ENCODE data around the gene TMEM53. TPM values are rescaled to one million over a fixed set of nuclear protein-coding genes. Genes with fewer than 3 reads are reported as not detected.

The TMEM53 gene
- total RNA-seq, 5 donors from 2014 or later (not counting 1 experiment from before 2014, with no cell fraction given), result 1.1 to 2.8 (median 2.2) TPM

DNA sequence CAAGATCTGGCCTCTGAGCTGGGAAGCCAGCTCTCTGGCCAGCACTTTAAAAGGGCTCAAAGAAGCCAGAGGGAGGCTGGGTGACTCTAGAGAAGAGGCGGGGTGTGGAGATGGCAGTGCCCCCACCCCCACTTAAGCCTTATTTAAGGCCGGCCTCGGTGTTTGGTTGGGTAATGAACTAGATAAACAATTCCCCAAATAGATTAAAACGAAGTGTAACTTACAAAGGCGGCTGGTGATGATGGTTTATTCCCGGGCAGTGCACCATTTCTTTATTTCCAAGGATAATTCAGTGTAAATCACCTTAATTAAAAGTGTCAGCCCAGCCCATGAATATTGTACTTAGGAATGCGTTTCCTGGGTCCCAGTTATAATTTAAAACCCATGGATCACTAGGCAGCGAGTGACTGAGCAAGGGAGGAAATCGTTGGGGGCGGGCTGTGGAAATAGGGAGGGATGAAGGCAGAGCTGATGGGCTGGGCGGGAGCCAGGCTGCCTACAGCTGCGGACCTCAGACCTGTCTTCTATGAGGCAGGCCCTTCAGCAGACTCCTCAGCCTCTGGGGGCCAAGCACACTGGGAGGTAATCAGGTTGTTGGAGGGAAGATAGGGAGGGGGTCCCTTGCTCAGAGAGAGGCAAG lies 54.9 kb downstream of the TMEM53 start:
- no peak for DNase-seq
- Histone ChIP-seq H3K27ac (ENCODE audit: low read length) (no peak overlapping the region), H3K4me1 (ENCODE audit: control insufficient read depth in 1 of 2, extremely low read depth in 1 of 2, insufficient read depth in 2 of 2, low read length in 2 of 2) (no peaks in the 10 kb centered on the region), H3K27me3 (replicated peaks in 1 of 2; ENCODE audit: control insufficient read depth in 2 of 2, extremely low read depth in 1 of 2, insufficient read depth in 2 of 2, low read length in 1 of 2) (peaks cover 0 to 3% of the 10 kb centered on the region in 2 experiments), H3K4me3 (ENCODE audit: control insufficient read depth in 1 of 2, extremely low read depth in 1 of 2, low read length in 1 of 2) (no peak overlapping the region), H3K36me3 (ENCODE audit: control insufficient read depth in 2 of 2, extremely low read depth in 1 of 2, insufficient read depth in 1 of 2, low read length in 1 of 2) (no peaks in the 10 kb centered on the region), H3K9me3 (no peaks in the 10 kb centered on the region)
- Mint-ChIP-seq H3K4me3 (no peak overlapping the region), H3K4me1 (no peaks in the 10 kb centered on the region), H3K27me3 (no peaks in the 10 kb centered on the region), H3K36me3 (no peaks in the 10 kb centered on the region), H3K9me3 (no peaks in the 10 kb centered on the region), H3K27ac (no peak overlapping the region)
- ATAC-seq (replicated peaks in 1 of 4), result no peak
- ChIA-PET CTCF (no interaction called here), POLR2A (no interaction called here)
- WGBS (ENCODE audit: insufficient coverage), result 79% methylated on average over 6 of the region's 12 CpGs

DNA sequence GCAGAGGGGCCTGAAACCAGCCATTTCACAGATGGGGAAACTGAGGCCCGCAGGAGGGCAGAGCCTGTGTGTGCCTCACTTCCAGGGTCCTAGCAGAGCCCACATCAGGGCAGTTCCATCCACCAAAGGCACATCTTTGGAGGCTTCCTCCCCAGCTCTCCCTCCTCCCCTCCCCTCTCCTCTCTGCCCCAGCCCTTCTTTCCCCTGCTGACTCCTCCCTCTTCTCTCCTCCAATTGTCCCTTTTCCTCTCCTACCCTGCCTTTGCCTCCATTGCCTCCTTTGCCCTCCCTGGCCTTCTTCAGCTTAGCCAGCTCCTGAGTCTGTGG lies 56.6 kb downstream of the TMEM53 start:
- Histone ChIP-seq H3K27ac (ENCODE audit: low read length) (no peak overlapping the region), H3K9me3 (no peaks in the 10 kb centered on the region), H3K36me3 (ENCODE audit: control insufficient read depth in 2 of 2, extremely low read depth in 1 of 2, insufficient read depth in 1 of 2, low read length in 1 of 2) (no peaks in the 10 kb centered on the region), H3K4me1 (ENCODE audit: control insufficient read depth in 1 of 2, extremely low read depth in 1 of 2, insufficient read depth in 2 of 2, low read length in 2 of 2) (no peaks in the 10 kb centered on the region), H3K27me3 (replicated peaks in 1 of 2; ENCODE audit: control insufficient read depth in 2 of 2, extremely low read depth in 1 of 2, insufficient read depth in 2 of 2, low read length in 1 of 2) (peaks cover 0 to 3% of the 10 kb centered on the region in 2 experiments), H3K4me3 (ENCODE audit: control insufficient read depth in 1 of 2, extremely low read depth in 1 of 2, low read length in 1 of 2) (no peak overlapping the region)
- H3K36me3 Mint-ChIP-seq, result no peaks in the 10 kb centered on the region
- no peak overlapping the region for H3K4me3 Mint-ChIP-seq
- H3K27ac Mint-ChIP-seq, result no peak overlapping the region
- no peaks in the 10 kb centered on the region for H3K9me3 Mint-ChIP-seq
- ChIA-PET CTCF (no interaction called here), POLR2A (no interaction called here)
- H3K4me1 Mint-ChIP-seq, result no peaks in the 10 kb centered on the region
- 67% methylated on average over 1 of the region's 1 CpG for WGBS (ENCODE audit: insufficient coverage)
- no peak for DNase-seq
- no peaks in the 10 kb centered on the region for H3K27me3 Mint-ChIP-seq
- no peak for ATAC-seq (replicated peaks in 1 of 4)

DNA sequence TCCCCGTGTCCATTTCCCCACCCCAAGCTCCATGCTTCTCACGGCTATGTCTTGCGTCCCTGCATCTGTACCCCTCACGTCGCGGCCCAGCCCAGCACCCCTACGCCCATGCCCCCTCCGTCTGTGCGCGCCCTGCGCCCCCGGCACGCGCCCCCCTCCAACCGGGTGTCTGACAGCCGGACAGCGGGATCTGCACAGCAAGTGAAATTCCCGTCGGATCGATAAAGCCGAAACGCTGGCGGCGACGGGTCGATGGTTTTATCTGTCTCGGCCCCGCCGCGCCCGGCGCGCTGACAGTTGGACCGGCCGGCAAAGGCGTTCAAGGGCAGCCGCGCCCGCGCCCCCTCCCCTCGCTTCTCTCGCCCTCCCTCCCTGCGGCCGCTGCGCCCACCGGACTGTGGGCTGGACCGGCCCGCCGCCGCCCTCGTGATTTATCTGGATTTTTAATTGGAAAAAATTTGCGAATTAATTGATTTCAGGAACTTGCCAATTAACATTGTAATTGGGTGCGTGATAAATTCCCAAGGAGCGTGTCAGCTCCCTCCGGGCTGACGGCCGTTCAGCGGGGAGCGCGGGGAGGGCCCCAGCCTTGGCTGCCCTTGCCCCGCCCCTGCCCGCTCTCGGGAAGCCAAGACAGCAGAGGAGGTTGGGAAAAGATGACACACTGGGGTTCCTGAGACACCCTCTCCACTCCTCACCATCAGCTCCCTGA lies 57.1 kb downstream of the TMEM53 start:
- no peaks in the 10 kb centered on the region for H3K4me1 ChIP-seq (ENCODE audit: control insufficient read depth in 1 of 2, extremely low read depth in 1 of 2, insufficient read depth in 2 of 2, low read length in 2 of 2)
- H3K27ac Mint-ChIP-seq, result no peak overlapping the region
- H3K27me3 Mint-ChIP-seq, result no peaks in the 10 kb centered on the region
- DNase-seq (no peak), ATAC-seq (replicated peaks in 1 of 4) (no peak)
- no peaks in the 10 kb centered on the region for H3K36me3 ChIP-seq (ENCODE audit: control insufficient read depth in 2 of 2, extremely low read depth in 1 of 2, insufficient read depth in 1 of 2, low read length in 1 of 2)
- ChIA-PET POLR2A (no interaction called here), CTCF (interaction anchor here in 1 of 2 donors (2.2 kb wide), 1 partner anchor 35 kb away, joined by 4 read pairs; no protein-coding TSS in a partner anchor)
- H3K36me3 Mint-ChIP-seq, result no peaks in the 10 kb centered on the region
- H3K27me3 ChIP-seq (replicated peaks in 1 of 2; ENCODE audit: control insufficient read depth in 2 of 2, extremely low read depth in 1 of 2, insufficient read depth in 2 of 2, low read length in 1 of 2), result no peaks in the 10 kb centered on the region
- no peaks in the 10 kb centered on the region for H3K9me3 ChIP-seq
- WGBS (ENCODE audit: insufficient coverage), result 97% methylated on average over 35 of the region's 63 CpGs
- H3K4me3 ChIP-seq (ENCODE audit: control insufficient read depth in 1 of 2, extremely low read depth in 1 of 2, low read length in 1 of 2), result no peak overlapping the region
- no peak overlapping the region for H3K27ac ChIP-seq (ENCODE audit: low read length)
- H3K9me3 Mint-ChIP-seq, result no peaks in the 10 kb centered on the region
- H3K4me3 Mint-ChIP-seq, result no peak overlapping the region
- no peaks in the 10 kb centered on the region for H3K4me1 Mint-ChIP-seq

DNA sequence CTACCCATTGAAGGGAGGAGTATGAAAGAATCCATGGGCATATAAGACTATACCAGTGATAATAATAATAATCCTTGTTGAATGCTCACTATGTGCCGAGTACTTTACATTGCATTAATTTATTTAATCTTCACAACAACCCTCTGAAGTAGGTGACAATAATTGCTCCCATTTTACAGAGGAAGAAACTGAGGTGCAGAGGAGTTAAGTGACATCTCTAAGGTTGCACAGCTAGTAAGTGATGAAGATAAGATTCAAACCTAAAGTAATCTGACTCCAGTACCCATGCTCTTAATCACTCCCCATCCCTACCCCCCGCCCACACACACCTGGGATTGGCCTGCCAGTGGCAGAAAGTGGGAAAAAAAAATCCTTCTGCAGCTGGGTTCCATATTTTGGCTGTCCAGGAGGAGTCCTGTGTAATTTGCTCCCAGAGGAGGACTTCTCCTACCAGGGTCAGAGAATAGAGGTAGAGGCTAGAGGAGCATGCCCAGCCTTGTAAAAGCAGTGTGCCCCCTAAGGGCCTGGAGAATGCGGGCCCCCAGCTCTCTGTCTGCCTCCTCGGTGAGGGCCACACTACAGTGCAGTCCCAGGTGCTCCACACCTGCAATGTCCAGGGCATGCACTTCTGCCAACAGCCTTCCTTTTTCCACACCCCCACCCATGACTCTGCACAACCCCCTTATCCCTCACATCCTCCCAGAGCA lies 57.8 kb downstream of the TMEM53 start:
- 83% methylated on average over 2 of the region's 4 CpGs for WGBS (ENCODE audit: insufficient coverage)
- Histone ChIP-seq H3K27me3 (replicated peaks in 1 of 2; ENCODE audit: control insufficient read depth in 2 of 2, extremely low read depth in 1 of 2, insufficient read depth in 2 of 2, low read length in 1 of 2) (no peaks in the 10 kb centered on the region), H3K27ac (ENCODE audit: low read length) (no peak overlapping the region), H3K9me3 (no peaks in the 10 kb centered on the region), H3K4me1 (ENCODE audit: control insufficient read depth in 1 of 2, extremely low read depth in 1 of 2, insufficient read depth in 2 of 2, low read length in 2 of 2) (no peaks in the 10 kb centered on the region), H3K36me3 (ENCODE audit: control insufficient read depth in 2 of 2, extremely low read depth in 1 of 2, insufficient read depth in 1 of 2, low read length in 1 of 2) (no peaks in the 10 kb centered on the region), H3K4me3 (ENCODE audit: control insufficient read depth in 1 of 2, extremely low read depth in 1 of 2, low read length in 1 of 2) (no peak overlapping the region)
- Mint-ChIP-seq H3K27ac (no peak overlapping the region), H3K4me1 (no peaks in the 10 kb centered on the region), H3K27me3 (no peaks in the 10 kb centered on the region), H3K4me3 (no peak overlapping the region), H3K9me3 (no peaks in the 10 kb centered on the region), H3K36me3 (no peaks in the 10 kb centered on the region)
- ChIA-PET CTCF (interaction anchor here in 1 of 2 donors (2.2 kb wide), 1 partner anchor 36 kb away, joined by 4 read pairs; no protein-coding TSS in a partner anchor), POLR2A (no interaction called here)
- no peak for ATAC-seq (replicated peaks in 1 of 4)
- no peak for DNase-seq

DNA sequence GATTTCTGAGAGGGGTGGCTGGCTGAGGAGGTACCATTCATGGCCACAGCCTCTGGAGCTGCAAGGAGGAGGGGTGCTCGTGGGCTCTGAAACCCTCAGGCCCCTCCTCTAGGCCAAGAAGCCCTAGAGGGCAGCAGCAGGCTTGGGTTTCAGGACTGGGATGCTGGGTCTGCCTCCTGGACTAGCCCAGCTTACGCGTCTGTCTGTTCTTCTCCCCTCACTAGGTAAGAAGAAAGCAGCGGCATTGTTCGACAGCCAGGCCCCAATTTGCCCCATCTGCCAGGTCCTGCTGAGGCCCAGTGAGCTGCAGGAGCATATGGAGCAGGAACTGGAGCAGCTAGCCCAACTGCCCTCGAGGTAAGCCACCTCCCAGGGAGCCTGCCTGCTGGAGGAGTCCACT lies 60.3 kb downstream of the TMEM53 start:
- ATAC-seq (replicated peaks in 1 of 4), result no peak
- 77% methylated on average over 4 of the region's 6 CpGs for WGBS (ENCODE audit: insufficient coverage)
- H3K27me3 ChIP-seq (replicated peaks in 1 of 2; ENCODE audit: control insufficient read depth in 2 of 2, extremely low read depth in 1 of 2, insufficient read depth in 2 of 2, low read length in 1 of 2), result peaks cover 0 to 12% of the 10 kb centered on the region in 2 experiments
- Mint-ChIP-seq H3K9me3 (no peaks in the 10 kb centered on the region), H3K27ac (no peak overlapping the region), H3K36me3 (no peaks in the 10 kb centered on the region), H3K27me3 (no peaks in the 10 kb centered on the region), H3K4me3 (no peak overlapping the region), H3K4me1 (no peaks in the 10 kb centered on the region)
- no peaks in the 10 kb centered on the region for H3K4me1 ChIP-seq (ENCODE audit: control insufficient read depth in 1 of 2, extremely low read depth in 1 of 2, insufficient read depth in 2 of 2, low read length in 2 of 2)
- H3K9me3 ChIP-seq, result no peaks in the 10 kb centered on the region
- CTCF ChIA-PET, result no interaction called here
- no peak for DNase-seq
- POLR2A ChIA-PET, result no interaction called here
- H3K36me3 ChIP-seq (ENCODE audit: control insufficient read depth in 2 of 2, extremely low read depth in 1 of 2, insufficient read depth in 1 of 2, low read length in 1 of 2), result no peaks in the 10 kb centered on the region
- no peak overlapping the region for H3K4me3 ChIP-seq (ENCODE audit: control insufficient read depth in 1 of 2, extremely low read depth in 1 of 2, low read length in 1 of 2)
- no peak overlapping the region for H3K27ac ChIP-seq (ENCODE audit: low read length)

DNA sequence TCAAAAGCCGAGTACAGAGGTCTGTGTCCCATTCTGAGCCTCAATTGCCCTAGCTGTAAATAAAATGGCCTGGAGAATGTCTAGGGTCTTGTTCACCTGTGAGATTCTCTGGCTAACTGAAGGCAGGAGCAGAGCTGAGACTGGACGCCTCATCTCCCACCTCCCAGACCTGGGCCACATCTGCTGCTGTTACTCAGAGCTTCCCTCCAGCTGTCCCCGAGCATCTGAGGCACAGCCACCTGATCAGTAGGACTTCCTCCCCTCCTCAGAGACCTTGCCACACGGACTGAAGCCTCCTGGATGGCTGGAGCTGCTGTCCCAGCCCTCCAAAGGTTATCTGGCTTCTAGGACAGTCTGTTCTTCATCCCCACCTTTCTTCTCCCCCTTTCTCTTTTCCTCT lies 62.4 kb downstream of the TMEM53 start:
- Mint-ChIP-seq H3K27me3 (no peaks in the 10 kb centered on the region), H3K36me3 (no peaks in the 10 kb centered on the region), H3K4me3 (no peak overlapping the region), H3K27ac (no peak overlapping the region), H3K4me1 (no peaks in the 10 kb centered on the region), H3K9me3 (no peaks in the 10 kb centered on the region)
- H3K9me3 ChIP-seq, result no peaks in the 10 kb centered on the region
- H3K36me3 ChIP-seq (ENCODE audit: control insufficient read depth in 2 of 2, extremely low read depth in 1 of 2, insufficient read depth in 1 of 2, low read length in 1 of 2), result no peaks in the 10 kb centered on the region
- H3K27me3 ChIP-seq (replicated peaks in 1 of 2; ENCODE audit: control insufficient read depth in 2 of 2, extremely low read depth in 1 of 2, insufficient read depth in 2 of 2, low read length in 1 of 2), result peaks cover 0 to 12% of the 10 kb centered on the region in 2 experiments
- POLR2A ChIA-PET, result no interaction called here
- CTCF ChIA-PET, result interaction anchor here (0.6 to 0.7 kb wide), 2 partner anchors 41 to 107 kb away, joined by 3 to 4 read pairs; no protein-coding TSS in a partner anchor
- ATAC-seq (replicated peaks in 1 of 4), result no peak
- no peaks in the 10 kb centered on the region for H3K4me1 ChIP-seq (ENCODE audit: control insufficient read depth in 1 of 2, extremely low read depth in 1 of 2, insufficient read depth in 2 of 2, low read length in 2 of 2)
- 62% methylated on average over 4 of the region's 4 CpGs for WGBS (ENCODE audit: insufficient coverage)
- no peak for DNase-seq
- H3K4me3 ChIP-seq (ENCODE audit: control insufficient read depth in 1 of 2, extremely low read depth in 1 of 2, low read length in 1 of 2), result no peak overlapping the region
- no peak overlapping the region for H3K27ac ChIP-seq (ENCODE audit: low read length)

Measured in T-cell (primary cell).